ENCODE measurements around the gene OR13A1. TPM values are rescaled to one million over a fixed set of nuclear protein-coding genes. Genes with fewer than 3 reads are reported as not detected.

Gene OR13A1
- total RNA-seq, 2 donors from 2014 or later, result 0.10 TPM; not detected in 1

Other genes with a start within 250 kb of the OR13A1 start
- 10 to 100 TPM; 19.8 to 66.6 TPM for gene ALOX5, start 58.6 kb upstream of the OR13A1 start, total RNA-seq

Data from T-helper 17 cell (primary cell).